ENCODE data around the gene TMPRSS11E. TPM values are rescaled to one million over a fixed set of nuclear protein-coding genes. Genes with fewer than 3 reads are reported as not detected.
A peak's percentile ranks its signal among the peaks of the same experiment; 100 is the strongest.
"Not testable (repeated sequence)": the region's sequence is repeated elsewhere in the genome, so short reads cannot be mapped to it uniquely, and the experiment has no call there.

The TMPRSS11E gene
- total and polyA plus RNA-seq, 2 donors, result 0.71 to 1.6 TPM

- Histone ChIP-seq H3K4me1 (ENCODE audit: control insufficient read depth in 2 of 2, insufficient read depth in 2 of 2, low read length in 2 of 2) (no peaks in the 10 kb centered on the region), H3K4me3 (ENCODE audit: low read length in 2 of 2) (no peak overlapping the region), H3K9me3 (ENCODE audit: control insufficient read depth in 2 of 2, insufficient read depth in 1 of 2, low read length in 1 of 2) (no peaks in the 10 kb centered on the region)
These were observed 28.9 kb downstream of the TMPRSS11E start for GRCh38 chr4:68476191-68476590.

DNA sequence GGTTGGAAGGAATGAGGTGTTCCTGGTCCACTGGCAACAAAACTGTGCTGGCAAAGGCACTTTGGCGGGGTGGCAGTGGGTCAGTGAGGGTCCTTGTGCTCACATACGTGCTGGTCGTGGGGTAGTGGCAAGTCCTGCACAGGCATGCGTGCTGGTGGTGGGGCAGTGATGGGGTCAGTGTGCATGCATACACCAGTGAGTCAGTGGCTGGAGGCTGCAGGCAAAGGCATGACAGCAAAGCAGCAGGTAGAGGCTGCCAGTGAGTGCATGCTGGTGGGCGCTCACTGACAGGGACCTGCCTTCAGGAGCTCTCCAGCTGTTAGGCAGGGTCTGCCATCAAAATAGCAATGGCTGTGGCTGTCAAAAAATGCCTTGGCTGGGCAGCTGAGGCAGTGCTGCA is 42.1 kb downstream of the TMPRSS11E start:
- H3K9me3 ChIP-seq (ENCODE audit: control insufficient read depth in 2 of 2, insufficient read depth in 1 of 2, low read length in 1 of 2), result no peaks in the 10 kb centered on the region
- H3K4me1 ChIP-seq (ENCODE audit: control insufficient read depth in 2 of 2, insufficient read depth in 2 of 2, low read length in 2 of 2), result no peaks in the 10 kb centered on the region
- no peak for DNase-seq (ENCODE audit: low read depth in 6 of 9, low spot score in 9 of 9)
- no peak overlapping the region for H3K27ac ChIP-seq (ENCODE audit: low read depth in 1 of 2, low read length in 1 of 2)
- H3K27me3 ChIP-seq (ENCODE audit: control insufficient read depth in 2 of 2, insufficient read depth in 1 of 2, low read length in 1 of 2), result no peaks in the 10 kb centered on the region
- H3K4me3 ChIP-seq (ENCODE audit: low read length in 2 of 2), result no peak overlapping the region
- 66% methylated on average over 5 of the region's 5 CpGs for WGBS
- no peaks in the 10 kb centered on the region for H3K36me3 ChIP-seq (ENCODE audit: control insufficient read depth in 2 of 2, insufficient read depth in 2 of 2, low read length in 1 of 2)

More at GRCh38 chr4:68476191-68476590, 28.9 kb downstream of the TMPRSS11E start:
- no peak overlapping the region for H3K27ac ChIP-seq (ENCODE audit: low read depth in 1 of 2, low read length in 1 of 2)
- no peak for DNase-seq (ENCODE audit: low read depth in 6 of 9, low spot score in 9 of 9)
- WGBS, result 95% methylated on average over 5 of the region's 5 CpGs
- no peaks in the 10 kb centered on the region for H3K27me3 ChIP-seq (ENCODE audit: control insufficient read depth in 2 of 2, insufficient read depth in 1 of 2, low read length in 1 of 2)
- no peaks in the 10 kb centered on the region for H3K36me3 ChIP-seq (ENCODE audit: control insufficient read depth in 2 of 2, insufficient read depth in 2 of 2, low read length in 1 of 2)

GRCh38 chr4:68490826-68491457 is 43.7 kb downstream of the TMPRSS11E start:
- H3K36me3 ChIP-seq (ENCODE audit: control insufficient read depth in 2 of 2, insufficient read depth in 2 of 2, low read length in 1 of 2), result no peaks in the 10 kb centered on the region
- H3K4me1 ChIP-seq (ENCODE audit: control insufficient read depth in 2 of 2, insufficient read depth in 2 of 2, low read length in 2 of 2), result no peaks in the 10 kb centered on the region
- H3K27ac ChIP-seq (ENCODE audit: low read depth in 1 of 2, low read length in 1 of 2), result no peak overlapping the region
- H3K27me3 ChIP-seq (ENCODE audit: control insufficient read depth in 2 of 2, insufficient read depth in 1 of 2, low read length in 1 of 2), result no peaks in the 10 kb centered on the region
- WGBS, result 96% methylated on average over 6 of the region's 6 CpGs
- no peak for DNase-seq (ENCODE audit: low read depth in 6 of 9, low spot score in 9 of 9)
- no peak overlapping the region for H3K4me3 ChIP-seq (ENCODE audit: low read length in 2 of 2)
- no peaks in the 10 kb centered on the region for H3K9me3 ChIP-seq (ENCODE audit: control insufficient read depth in 2 of 2, insufficient read depth in 1 of 2, low read length in 1 of 2)

- Histone ChIP-seq H3K9me3 (ENCODE audit: control insufficient read depth in 2 of 2, insufficient read depth in 1 of 2, low read length in 1 of 2) (no peaks in the 10 kb centered on the region), H3K27ac (ENCODE audit: low read depth in 1 of 2, low read length in 1 of 2) (no peak overlapping the region), H3K27me3 (ENCODE audit: control insufficient read depth in 2 of 2, insufficient read depth in 1 of 2, low read length in 1 of 2) (no peaks in the 10 kb centered on the region), H3K4me1 (ENCODE audit: control insufficient read depth in 2 of 2, insufficient read depth in 2 of 2, low read length in 2 of 2) (no peaks in the 10 kb centered on the region), H3K4me3 (ENCODE audit: low read length in 2 of 2) (no peak overlapping the region), H3K36me3 (ENCODE audit: control insufficient read depth in 2 of 2, insufficient read depth in 2 of 2, low read length in 1 of 2) (no peaks in the 10 kb centered on the region)
- 20% methylated on average over 1 of the region's 1 CpG for WGBS
- no peak for DNase-seq (ENCODE audit: low read depth in 6 of 9, low spot score in 9 of 9)
These were observed 47.4 kb downstream of the TMPRSS11E start for GRCh38 chr4:68494688-68495087.

- Histone ChIP-seq H3K27ac (ENCODE audit: low read depth in 1 of 2, low read length in 1 of 2) (no peak overlapping the region), H3K9me3 (ENCODE audit: control insufficient read depth in 2 of 2, insufficient read depth in 1 of 2, low read length in 1 of 2) (no peaks in the 10 kb centered on the region), H3K4me1 (ENCODE audit: control insufficient read depth in 2 of 2, insufficient read depth in 2 of 2, low read length in 2 of 2) (no peaks in the 10 kb centered on the region), H3K36me3 (ENCODE audit: control insufficient read depth in 2 of 2, insufficient read depth in 2 of 2, low read length in 1 of 2) (no peaks in the 10 kb centered on the region), H3K27me3 (ENCODE audit: control insufficient read depth in 2 of 2, insufficient read depth in 1 of 2, low read length in 1 of 2) (no peaks in the 10 kb centered on the region), H3K4me3 (ENCODE audit: low read length in 2 of 2) (no peak overlapping the region)
- WGBS, result 22% methylated on average over 5 of the region's 5 CpGs
- DNase-seq (ENCODE audit: low read depth in 6 of 9, low spot score in 9 of 9), result peak; percentile 6 to 62 (median 25)
These were observed 51.2 kb downstream of the TMPRSS11E start for GRCh38 chr4:68498413-68499007.

- DNase-seq (ENCODE audit: low read depth in 6 of 9, low spot score in 9 of 9), result no peak
- Histone ChIP-seq H3K4me3 (ENCODE audit: low read length in 2 of 2) (no peak overlapping the region), H3K36me3 (ENCODE audit: control insufficient read depth in 2 of 2, insufficient read depth in 2 of 2, low read length in 1 of 2) (no peaks in the 10 kb centered on the region), H3K27me3 (ENCODE audit: control insufficient read depth in 2 of 2, insufficient read depth in 1 of 2, low read length in 1 of 2) (no peaks in the 10 kb centered on the region), H3K4me1 (ENCODE audit: control insufficient read depth in 2 of 2, insufficient read depth in 2 of 2, low read length in 2 of 2) (no peaks in the 10 kb centered on the region), H3K27ac (ENCODE audit: low read depth in 1 of 2, low read length in 1 of 2) (no peak overlapping the region), H3K9me3 (ENCODE audit: control insufficient read depth in 2 of 2, insufficient read depth in 1 of 2, low read length in 1 of 2) (no peaks in the 10 kb centered on the region)
- WGBS, result 73% methylated on average over 4 of the region's 4 CpGs
These were observed 51.8 kb downstream of the TMPRSS11E start for GRCh38 chr4:68499021-68499420.

- WGBS, result 93% methylated on average over 4 of the region's 4 CpGs
- H3K4me3 ChIP-seq (ENCODE audit: low read length in 2 of 2); H3K27ac ChIP-seq (ENCODE audit: low read depth in 1 of 2, low read length in 1 of 2); H3K27me3 ChIP-seq (ENCODE audit: control insufficient read depth in 2 of 2, insufficient read depth in 1 of 2, low read length in 1 of 2); H3K9me3 ChIP-seq (ENCODE audit: control insufficient read depth in 2 of 2, insufficient read depth in 1 of 2, low read length in 1 of 2); H3K36me3 ChIP-seq (ENCODE audit: control insufficient read depth in 2 of 2, insufficient read depth in 2 of 2, low read length in 1 of 2); DNase-seq (ENCODE audit: low read depth in 6 of 9, low spot score in 9 of 9); H3K4me1 ChIP-seq (ENCODE audit: control insufficient read depth in 2 of 2, insufficient read depth in 2 of 2, low read length in 2 of 2): not testable (repeated sequence)
These were observed 56.2 kb downstream of the TMPRSS11E start for GRCh38 chr4:68503462-68503861.

GRCh38 chr4:68504836-68505235 is 57.6 kb downstream of the TMPRSS11E start:
- WGBS, result 98% methylated on average over 4 of the region's 4 CpGs

DNA sequence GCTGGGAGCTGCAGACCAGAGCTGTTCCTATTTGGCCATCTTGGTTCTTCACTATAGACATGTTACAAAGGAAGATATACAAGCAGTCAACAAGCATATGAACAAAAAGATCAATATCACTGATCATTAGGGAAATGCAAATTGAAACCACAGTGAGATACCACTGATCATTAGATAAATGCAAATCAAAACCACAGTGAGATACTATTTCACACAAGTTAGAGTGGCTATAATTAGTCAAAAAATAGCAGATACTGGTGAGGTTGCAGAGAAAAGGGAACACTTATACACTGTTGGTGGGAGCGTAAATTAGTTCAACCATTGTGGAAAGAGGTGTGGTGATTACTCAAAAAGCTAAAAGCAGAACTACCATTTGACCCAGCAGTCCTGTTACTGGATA is 58.2 kb downstream of the TMPRSS11E start:
- not testable (repeated sequence) for DNase-seq (ENCODE audit: low read depth in 6 of 9, low spot score in 9 of 9); H3K9me3 ChIP-seq (ENCODE audit: control insufficient read depth in 2 of 2, insufficient read depth in 1 of 2, low read length in 1 of 2); H3K27ac ChIP-seq (ENCODE audit: low read depth in 1 of 2, low read length in 1 of 2); H3K36me3 ChIP-seq (ENCODE audit: control insufficient read depth in 2 of 2, insufficient read depth in 2 of 2, low read length in 1 of 2); H3K4me3 ChIP-seq (ENCODE audit: low read length in 2 of 2); H3K27me3 ChIP-seq (ENCODE audit: control insufficient read depth in 2 of 2, insufficient read depth in 1 of 2, low read length in 1 of 2); H3K4me1 ChIP-seq (ENCODE audit: control insufficient read depth in 2 of 2, insufficient read depth in 2 of 2, low read length in 2 of 2)
- WGBS, result 100% methylated on average over 1 of the region's 1 CpG

More at GRCh38 chr4:68504836-68505235, 57.6 kb downstream of the TMPRSS11E start:
- H3K9me3 ChIP-seq (ENCODE audit: control insufficient read depth in 2 of 2, insufficient read depth in 1 of 2, low read length in 1 of 2); H3K4me1 ChIP-seq (ENCODE audit: control insufficient read depth in 2 of 2, insufficient read depth in 2 of 2, low read length in 2 of 2); H3K4me3 ChIP-seq (ENCODE audit: low read length in 2 of 2); DNase-seq (ENCODE audit: low read depth in 6 of 9, low spot score in 9 of 9); H3K36me3 ChIP-seq (ENCODE audit: control insufficient read depth in 2 of 2, insufficient read depth in 2 of 2, low read length in 1 of 2); H3K27me3 ChIP-seq (ENCODE audit: control insufficient read depth in 2 of 2, insufficient read depth in 1 of 2, low read length in 1 of 2); H3K27ac ChIP-seq (ENCODE audit: low read depth in 1 of 2, low read length in 1 of 2): not testable (repeated sequence)

Data from thymus (tissue), 11 donors.